Esophagus squamous epithelium (tissue), 5 donors: Measurements from ENCODE around the gene ASPN. TPM values are rescaled to one million over a fixed set of nuclear protein-coding genes. Genes with fewer than 3 reads are reported as not detected.

Experiments used
- DNase-seq: peaks from one replicate; lab custom pipeline; 2025; lab: John Stamatoyannopoulos, UW
- H3K27ac ChIP-seq, 4 donors: fragments of 200-600 bp; sonication (generic); one replicate each; pipeline ENCODE4 v1.5.1; 2016 to 2019; ENCODE audit warnings: mild to moderate bottlenecking in 1 of 4
- H3K27me3 ChIP-seq, 4 donors: fragments of 200-600 bp; sonication (generic); 1 replicate in 3 of 4; 2 replicates in 1 of 4; pipeline versions ENCODE4 v1.5.1 to v1.6.0; 2017 to 2021; ENCODE audit warnings: antibody characterized with exemption in 1 of 4
- H3K36me3 ChIP-seq, 3 donors: fragments of 200-600 bp; sonication (generic); one replicate each; pipeline ENCODE4 v1.5.1; 2016 to 2019
- H3K4me1 ChIP-seq, 3 donors: fragments of 200-600 bp; sonication (generic); one replicate each; pipeline ENCODE4 v1.5.1; 2017 to 2019
- H3K4me3 ChIP-seq, 4 donors: fragments of 200-600 bp; sonication (generic); 1 replicate in 3 of 4; 2 replicates in 1 of 4; pipeline ENCODE4 v1.5.1; 2016 to 2019; ENCODE audit warnings: mild to moderate bottlenecking in 2 of 4, moderate library complexity in 1 of 4
- H3K9me3 ChIP-seq, 3 donors: fragments of 200-600 bp; sonication (generic); one replicate each; pipeline ENCODE4 v1.5.1; 2016 to 2019
- POLR2A ChIP-seq, 4 donors: fragments of 450-650 bp; IDR thresholded peaks; one replicate each; pipeline ENCODE4 v1.6.1; 2017; ENCODE audit warnings: antibody characterized with exemption in 4 of 4, mild to moderate bottlenecking in 4 of 4, moderate library complexity in 3 of 4
- WGBS, 2 donors: methylation state at CpG; one replicate each; pipeline ENCODE4 v1.1.5; 2018; 5-methylcytosine and 5-hydroxymethylcytosine counted together
- intact Hi-C: fragments of 100-400 bp; cut with DNase I; formaldehyde crosslinking; loops from one replicate; pipeline ENCODE4 v1.15.0; 2022
- total RNA-seq, 4 donors: library from RNA; depleted of rRNA; stranded (reverse); fragments of >200 nt; gene quantifications; one replicate each; pipeline ENCODE4 v1.1.0, GENCODE V29; 2016
- TF ChIP-seq, protein P1 (sequence below), 6 experiments: fragments of 450-650 bp in 4 of 6; fragments of 200-600 bp in 2 of 6; sonication (generic) in 2 of 6; IDR thresholded peaks; one replicate each; pipeline ENCODE4 v1.5.1; 2016 to 2019; ENCODE audit warnings: antibody characterized with exemption in 6 of 6, mild to moderate bottlenecking in 4 of 6, moderate library complexity in 4 of 6
- donor health status: DM: yes; HTN: yes; CAD: no.

ASPN gene
- total RNA-seq, result 1 to 10 TPM in 2 of 4 donors, under 1 TPM in 2; 0.34 to 7.4 (median 1.8) TPM

DNA sequence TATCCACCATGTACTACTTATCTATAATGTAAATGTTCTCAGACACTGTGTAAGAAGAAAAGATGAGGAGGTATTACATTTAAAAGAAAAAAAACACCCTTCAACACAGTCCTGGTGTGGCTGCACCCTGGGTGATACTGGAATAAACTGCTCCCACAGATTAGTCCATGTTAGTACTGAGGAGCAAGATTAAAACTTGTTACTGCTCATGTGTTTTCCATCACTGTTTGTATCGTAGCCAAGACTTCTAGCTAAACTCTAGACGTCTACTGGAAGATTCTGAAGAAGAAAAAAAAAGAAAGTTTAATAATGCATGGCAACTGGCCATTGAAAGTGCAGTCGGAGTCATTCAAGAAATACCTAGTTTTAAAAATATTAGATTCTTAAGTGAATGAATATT is at the start of gene ASPN:
Gene ASPN, minus strand, starts transcription at position 178 of the 400 bp plus-strand sequence.
- Histone ChIP-seq H3K27ac (peak within 1 kb of the TSS in 3 of 4 donors; percentile 27 to 73 (median 59)), H3K4me1 (peaks cover 0 to 37% (median 19%) of the 10 kb centered on the region in 3 donors), H3K4me3 (peak within 1 kb of the TSS in 2 of 4 donors; percentile 10 to 32), H3K27me3 (no peaks in the 10 kb centered on the region), H3K36me3 (no peaks in the 10 kb centered on the region), H3K9me3 (no peaks in the 10 kb centered on the region)
- no peak for DNase-seq
- 22 to 29% methylated on average over 3 of the region's 3 CpGs for WGBS, 2 donors
- TF ChIP-seq POLR2A (IDR thresholded peaks at IDR 0.05), result no peak
- intact Hi-C loops, result no loop called here

DNA sequence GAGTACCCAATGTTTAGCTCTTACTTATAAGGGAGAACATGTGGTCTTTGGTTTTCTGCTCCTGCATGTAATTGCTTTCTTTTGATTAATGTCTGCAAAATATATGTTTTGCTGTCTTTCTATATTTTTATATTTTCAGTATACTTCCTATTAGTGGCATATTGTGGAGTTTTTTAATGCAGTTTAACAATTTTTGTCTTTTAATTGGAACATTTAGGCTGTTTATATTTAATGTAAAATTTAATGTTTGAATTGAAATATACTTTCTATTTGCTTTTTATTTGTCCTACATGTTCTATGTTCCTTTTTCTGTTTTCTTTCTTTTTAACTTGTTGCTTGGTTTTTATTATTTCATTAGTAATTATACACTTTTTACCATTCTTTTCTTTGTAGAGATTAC is 48.6 kb upstream of the ASPN start:
- H3K9me3 ChIP-seq, result no peaks in the 10 kb centered on the region
- TF ChIP-seq POLR2A (IDR thresholded peaks at IDR 0.05), result no peak
- TF ChIP-seq, protein P1, sequence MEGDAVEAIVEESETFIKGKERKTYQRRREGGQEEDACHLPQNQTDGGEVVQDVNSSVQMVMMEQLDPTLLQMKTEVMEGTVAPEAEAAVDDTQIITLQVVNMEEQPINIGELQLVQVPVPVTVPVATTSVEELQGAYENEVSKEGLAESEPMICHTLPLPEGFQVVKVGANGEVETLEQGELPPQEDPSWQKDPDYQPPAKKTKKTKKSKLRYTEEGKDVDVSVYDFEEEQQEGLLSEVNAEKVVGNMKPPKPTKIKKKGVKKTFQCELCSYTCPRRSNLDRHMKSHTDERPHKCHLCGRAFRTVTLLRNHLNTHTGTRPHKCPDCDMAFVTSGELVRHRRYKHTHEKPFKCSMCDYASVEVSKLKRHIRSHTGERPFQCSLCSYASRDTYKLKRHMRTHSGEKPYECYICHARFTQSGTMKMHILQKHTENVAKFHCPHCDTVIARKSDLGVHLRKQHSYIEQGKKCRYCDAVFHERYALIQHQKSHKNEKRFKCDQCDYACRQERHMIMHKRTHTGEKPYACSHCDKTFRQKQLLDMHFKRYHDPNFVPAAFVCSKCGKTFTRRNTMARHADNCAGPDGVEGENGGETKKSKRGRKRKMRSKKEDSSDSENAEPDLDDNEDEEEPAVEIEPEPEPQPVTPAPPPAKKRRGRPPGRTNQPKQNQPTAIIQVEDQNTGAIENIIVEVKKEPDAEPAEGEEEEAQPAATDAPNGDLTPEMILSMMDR (IDR thresholded peaks at IDR 0.05), result no peak
- H3K36me3 ChIP-seq, result no peaks in the 10 kb centered on the region
- H3K27ac ChIP-seq, result no peak overlapping the region
- no peaks in the 10 kb centered on the region for H3K27me3 ChIP-seq
- no peak overlapping the region for H3K4me3 ChIP-seq
- DNase-seq, result no peak
- intact Hi-C loops, result no loop called here
- peaks cover 0 to 5% (median 0%) of the 10 kb centered on the region in 3 donors for H3K4me1 ChIP-seq

DNA sequence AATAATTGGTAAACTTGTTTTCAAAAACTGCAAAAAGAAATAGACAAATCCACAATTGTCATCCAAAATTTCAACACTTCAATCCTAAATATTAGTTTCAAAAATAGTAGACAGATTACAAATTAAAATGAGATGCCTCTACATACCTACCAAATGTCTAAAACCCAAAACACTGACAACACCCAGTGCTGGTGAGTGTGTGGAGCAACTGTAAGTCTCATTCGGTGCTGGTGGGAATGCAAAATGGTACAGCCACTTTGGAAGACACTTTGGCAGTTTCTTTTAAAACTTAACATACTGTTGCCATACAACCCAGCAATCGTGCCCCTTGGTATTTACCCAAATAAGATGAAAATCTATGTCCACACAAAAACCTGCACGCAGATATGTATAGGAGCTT is 46.8 kb upstream of the ASPN start:
- intact Hi-C loops, result no loop called here

DNA sequence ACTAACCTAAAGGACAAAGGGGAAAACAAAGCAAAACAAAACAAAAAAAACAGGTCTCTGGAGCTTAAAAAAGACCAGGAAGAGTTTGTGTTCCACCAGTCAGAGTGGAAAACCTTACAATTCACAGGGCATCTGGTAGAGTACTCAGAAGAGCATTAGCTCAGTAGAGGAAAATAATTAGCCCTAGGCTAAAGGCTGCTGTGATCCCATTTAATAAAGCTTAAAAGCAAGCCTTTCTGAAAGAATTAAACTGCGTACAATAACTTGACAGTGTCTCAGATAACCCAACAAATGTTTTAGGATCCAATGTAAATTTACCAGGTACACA is 46.2 kb upstream of the ASPN start:
- H3K27ac ChIP-seq, result no peak overlapping the region
- no peaks in the 10 kb centered on the region for H3K9me3 ChIP-seq
- 79 to 95% methylated on average over 1 of the region's 1 CpG for WGBS, 2 donors
- H3K27me3 ChIP-seq, result no peaks in the 10 kb centered on the region
- intact Hi-C loops, result no loop called here
- H3K36me3 ChIP-seq, result no peaks in the 10 kb centered on the region
- TF ChIP-seq, protein P1 (IDR thresholded peaks at IDR 0.05), result no peak
- TF ChIP-seq POLR2A (IDR thresholded peaks at IDR 0.05), result no peak
- no peak overlapping the region for H3K4me3 ChIP-seq
- DNase-seq, result no peak
- H3K4me1 ChIP-seq, result no peaks in the 10 kb centered on the region

More for the DNA sequence above, 46.8 kb upstream of the ASPN start:
- no peak for DNase-seq
- H3K4me1 ChIP-seq, result no peaks in the 10 kb centered on the region
- H3K27me3 ChIP-seq, result no peaks in the 10 kb centered on the region
- WGBS, 2 donors, result 85 to 96% methylated on average over 3 of the region's 3 CpGs
- no peak overlapping the region for H3K27ac ChIP-seq
- H3K4me3 ChIP-seq, result no peak overlapping the region
- no peaks in the 10 kb centered on the region for H3K36me3 ChIP-seq
- H3K9me3 ChIP-seq, result no peaks in the 10 kb centered on the region
- no peak for TF ChIP-seq POLR2A (IDR thresholded peaks at IDR 0.05)
- TF ChIP-seq, protein P1 (IDR thresholded peaks at IDR 0.05), result no peak

DNA sequence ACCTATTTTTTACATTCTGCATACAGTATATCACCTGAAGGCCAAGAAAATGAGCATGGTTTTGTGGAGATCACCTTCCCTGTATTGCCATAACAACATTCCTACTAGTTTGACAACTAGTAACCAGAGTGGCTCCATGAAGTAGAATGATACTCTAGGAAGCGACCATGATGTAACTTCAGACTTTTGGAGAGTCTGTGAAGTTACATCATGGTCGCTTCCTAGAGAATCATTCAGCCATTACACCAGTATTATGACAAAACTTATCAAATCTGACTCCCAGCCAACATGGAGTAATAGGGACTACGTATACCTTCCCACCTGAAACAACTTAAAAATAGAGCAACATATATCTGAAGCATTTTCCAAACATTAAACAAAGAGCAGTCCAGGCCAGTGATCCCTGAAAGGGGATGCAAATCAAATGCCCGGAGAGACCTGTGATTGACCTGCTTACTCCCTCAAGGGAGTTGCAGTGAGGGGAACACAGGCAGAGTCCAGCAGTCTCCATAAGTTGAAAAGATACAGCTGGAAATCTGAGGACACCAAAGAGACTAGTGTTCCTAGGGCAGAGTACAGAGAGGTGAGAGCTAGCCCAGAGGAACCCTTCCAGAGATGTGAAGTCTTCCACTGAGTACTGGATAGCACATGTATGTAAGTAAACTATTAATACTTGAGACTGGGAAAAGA is 45.7 kb upstream of the ASPN start:
- TF ChIP-seq, protein P1 (IDR thresholded peaks at IDR 0.05), result no peak
- TF ChIP-seq POLR2A (IDR thresholded peaks at IDR 0.05), result no peak
- Histone ChIP-seq H3K4me1 (no peaks in the 10 kb centered on the region), H3K27ac (no peak overlapping the region), H3K4me3 (no peak overlapping the region), H3K27me3 (no peaks in the 10 kb centered on the region), H3K36me3 (no peaks in the 10 kb centered on the region), H3K9me3 (no peaks in the 10 kb centered on the region)
- intact Hi-C loops, result no loop called here
- no peak for DNase-seq
- WGBS, 2 donors, result 84 to 93% methylated on average over 4 of the region's 4 CpGs
